DMS153 (cell line): ENCODE results near the gene HOXA4.

Experiments used
- DNase-seq: peaks from one replicate; lab custom pipeline; 2025; lab: John Stamatoyannopoulos, UW

The HOXA4 gene

GRCh38 chr7:27132214-27132613, 1.7 kb upstream of the HOXA4 start:
- no peak for DNase-seq

- no peak for DNase-seq
These were observed 848 bp upstream of the HOXA4 start for GRCh38 chr7:27131390-27131819.

DNA sequence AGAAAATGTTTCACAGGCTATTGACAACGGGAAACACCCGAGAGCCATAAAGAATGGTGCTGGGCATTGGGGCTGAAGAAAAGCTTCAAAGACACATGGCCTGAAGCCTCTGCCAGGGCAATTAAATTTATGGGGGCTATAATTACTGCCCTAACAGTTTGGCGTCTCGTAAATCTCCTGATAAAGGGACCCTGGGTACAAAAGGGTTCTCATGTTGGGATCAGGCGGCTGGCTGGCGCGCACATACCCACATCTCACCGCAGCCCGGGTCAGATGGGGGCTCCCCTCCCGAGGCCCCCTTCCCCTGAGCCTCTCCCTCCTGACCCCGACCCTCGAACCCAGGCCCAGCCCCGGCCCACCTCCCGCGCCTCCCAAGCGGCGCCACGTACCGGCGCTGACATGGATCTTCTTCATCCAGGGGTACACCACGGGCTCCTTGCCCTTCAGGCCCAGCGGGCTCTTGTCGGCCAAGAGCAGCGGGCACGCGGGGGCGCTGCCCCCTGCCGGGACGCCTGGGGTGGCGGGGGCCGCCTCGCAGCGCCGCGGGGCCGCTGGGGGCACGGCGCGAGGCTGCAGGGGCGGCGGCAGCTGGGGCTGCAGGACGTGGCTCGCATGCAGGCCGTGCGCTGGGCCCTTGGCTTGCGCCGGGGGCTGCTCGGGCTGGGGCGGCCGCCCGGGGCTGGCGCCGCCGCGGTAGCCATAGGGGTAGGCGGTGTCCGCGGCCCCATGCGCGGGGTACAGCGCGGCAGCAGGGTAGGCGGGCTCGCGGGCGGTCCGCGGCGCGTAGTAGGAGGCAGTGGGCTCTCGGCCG, 623 bp downstream of the HOXA4 start:
- DNase-seq: no peak

DNA sequence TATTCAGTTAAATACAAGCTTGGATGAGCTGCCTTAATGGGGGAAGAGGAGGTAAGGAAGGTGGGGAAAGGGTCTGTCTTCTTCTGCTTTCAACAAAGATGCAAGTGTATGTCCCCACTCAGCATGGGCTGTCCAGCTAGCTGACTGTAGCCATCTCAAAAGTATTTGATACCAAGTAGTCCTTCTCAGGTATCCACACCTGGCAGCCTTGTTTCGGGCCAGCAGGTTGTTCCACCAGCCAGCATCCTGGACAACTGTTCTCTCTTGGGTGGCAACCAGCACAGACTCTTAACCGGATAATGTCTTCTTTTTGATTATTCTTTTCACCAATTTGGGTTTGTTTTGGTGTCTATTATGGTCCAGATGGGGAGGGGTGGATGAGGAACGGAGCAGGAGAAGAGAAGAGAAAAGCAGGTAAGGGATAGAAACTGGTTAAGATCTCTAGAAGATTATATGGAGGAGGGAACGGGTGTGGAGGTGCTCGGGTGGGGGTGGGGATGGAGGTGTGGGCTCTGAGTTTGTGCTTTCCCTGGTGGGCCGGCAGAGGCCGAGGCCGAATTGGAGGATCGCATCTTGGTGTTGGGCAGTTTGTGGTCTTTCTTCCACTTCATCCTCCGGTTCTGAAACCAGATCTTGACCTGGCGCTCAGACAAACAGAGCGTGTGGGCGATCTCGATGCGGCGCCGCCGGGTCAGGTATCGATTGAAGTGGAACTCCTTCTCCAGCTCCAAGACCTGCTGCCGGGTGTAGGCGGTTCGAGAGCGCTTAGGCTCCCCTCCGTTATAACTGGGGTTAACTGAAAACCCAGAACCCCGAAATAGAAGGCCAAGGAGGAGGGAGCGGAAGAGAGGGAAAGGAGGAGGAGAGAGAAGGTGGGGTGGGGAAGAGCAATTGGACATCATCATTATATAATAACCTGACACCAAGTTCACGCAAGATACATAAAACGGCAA, 1.5 kb downstream of the HOXA4 start:
- no peak for DNase-seq

GRCh38 chr7:27128034-27128433, 2.5 kb downstream of the HOXA4 start:
- no peak for DNase-seq

- no peak for DNase-seq
These were observed 3.8 kb downstream of the HOXA4 start for GRCh38 chr7:27126596-27127327.

DNA sequence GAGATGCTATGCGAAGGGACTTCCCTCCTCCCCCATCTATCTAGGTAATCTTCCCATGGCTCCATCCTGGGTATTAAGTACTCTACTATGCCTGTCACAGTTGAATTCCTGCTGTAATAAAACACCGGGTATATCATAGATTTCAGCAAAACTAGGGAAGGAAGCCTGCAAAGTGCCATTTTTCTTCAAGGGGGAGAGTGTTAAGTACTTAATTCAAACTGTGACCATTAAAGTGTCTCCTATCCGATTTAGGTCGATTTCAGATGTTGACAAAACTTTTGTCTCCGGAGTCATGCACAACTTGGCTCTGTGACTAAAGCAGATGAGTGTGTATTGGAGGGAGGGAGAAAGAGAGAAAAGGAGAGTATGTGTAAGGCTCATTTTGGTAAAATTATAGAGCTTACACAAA, 4.6 kb downstream of the HOXA4 start:
- no peak for DNase-seq

- DNase-seq: no peak
These were observed 5.5 kb downstream of the HOXA4 start for GRCh38 chr7:27124902-27125689.

DNA sequence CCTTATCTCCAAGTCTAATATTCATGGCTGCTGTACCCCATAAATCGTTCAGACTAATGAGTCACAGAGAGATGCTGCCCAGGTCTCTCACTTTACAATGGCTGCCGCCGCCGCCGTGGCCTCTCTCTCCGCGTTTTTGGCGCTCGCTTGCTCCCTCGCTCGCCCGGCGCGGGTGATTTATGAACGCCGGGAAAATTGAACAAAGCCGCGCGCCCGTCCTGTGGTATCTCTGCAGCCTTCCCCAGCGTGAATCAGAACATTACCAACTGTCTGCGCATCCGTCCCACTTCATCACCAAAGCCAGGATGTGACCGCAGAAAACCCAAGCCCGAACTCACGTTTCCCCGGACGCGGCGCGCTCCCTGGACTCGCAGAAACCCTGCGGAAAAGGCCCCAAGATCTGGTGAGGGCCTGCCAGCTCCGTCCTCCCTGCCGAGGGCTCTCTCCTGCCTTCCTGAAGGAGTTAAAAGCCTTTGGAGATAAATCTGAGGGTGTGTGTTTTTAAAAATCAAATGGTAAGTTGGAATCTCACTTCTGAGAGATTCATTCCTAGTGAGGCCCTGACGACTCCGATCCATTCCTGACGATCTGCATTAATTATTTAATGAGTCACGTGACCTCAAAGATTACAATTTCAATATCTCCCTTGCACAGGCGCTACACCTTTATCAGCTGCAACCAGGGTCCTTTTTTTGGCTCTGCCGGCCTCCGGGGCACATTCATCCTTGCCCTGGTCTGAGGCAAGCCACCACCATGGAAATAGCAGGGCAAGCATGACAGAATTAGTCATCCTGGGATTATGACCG, 6.3 kb downstream of the HOXA4 start:
- DNase-seq: no peak

GRCh38 chr7:27123477-27124053, 7.0 kb downstream of the HOXA4 start:
- no peak for DNase-seq

- no peak for DNase-seq
These were observed 7.5 kb downstream of the HOXA4 start for GRCh38 chr7:27123007-27123476.

GRCh38 chr7:27122077-27122910, 8.3 kb downstream of the HOXA4 start:
- no peak for DNase-seq

DNA sequence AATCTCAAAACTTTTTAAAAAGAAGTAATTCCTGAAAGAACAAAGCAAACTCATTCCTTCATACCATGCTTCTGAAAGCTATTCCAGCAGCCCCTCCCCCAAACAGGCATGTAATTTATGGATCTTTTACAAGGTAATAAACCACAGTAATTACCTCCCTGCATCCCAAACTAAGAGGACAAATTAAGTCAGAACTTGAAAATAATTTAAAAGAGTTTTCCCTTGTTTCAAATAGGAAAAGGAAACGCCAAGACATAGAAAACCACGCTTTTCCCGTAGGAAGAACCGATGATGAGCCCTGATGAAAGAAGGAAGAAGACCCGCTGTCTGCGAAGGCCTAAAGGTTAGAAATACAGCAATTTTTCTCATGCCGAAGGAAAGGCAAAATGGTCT, 8.9 kb downstream of the HOXA4 start:
- DNase-seq: no peak

- DNase-seq: no peak
These were observed 11.1 kb downstream of the HOXA4 start for GRCh38 chr7:27119412-27119911.

GRCh38 chr7:27118580-27118979, 12.0 kb downstream of the HOXA4 start:
- no peak for DNase-seq

DNA sequence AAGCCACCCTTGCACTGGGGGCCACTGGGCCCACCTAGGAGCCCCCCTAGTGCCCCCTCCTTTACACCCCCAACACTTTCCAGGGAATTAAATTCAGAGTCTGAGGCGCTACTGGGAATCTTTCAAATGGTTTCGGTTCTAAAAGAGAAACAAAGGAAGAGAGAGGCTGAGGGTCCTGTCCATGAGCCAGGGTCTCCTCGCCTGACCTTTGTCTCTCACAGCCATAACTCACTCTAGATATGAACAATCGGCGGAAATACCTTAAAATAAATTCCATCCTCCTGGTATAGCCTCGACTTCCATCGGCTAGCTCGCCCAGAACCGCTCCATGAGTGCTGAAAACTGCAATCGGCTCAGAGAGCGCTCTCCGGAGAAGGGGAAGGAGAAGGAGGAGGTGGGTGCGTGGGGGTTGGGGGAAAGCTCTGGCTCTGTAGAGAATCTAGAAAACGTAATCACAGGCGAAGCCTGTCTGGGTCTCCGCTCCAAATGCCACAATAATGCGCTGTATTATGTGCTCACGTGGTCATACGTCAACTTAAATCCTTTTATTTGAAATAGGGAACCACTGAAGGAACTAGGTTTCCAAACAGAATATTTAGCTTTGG, 12.6 kb downstream of the HOXA4 start:
- DNase-seq: no peak

DNA sequence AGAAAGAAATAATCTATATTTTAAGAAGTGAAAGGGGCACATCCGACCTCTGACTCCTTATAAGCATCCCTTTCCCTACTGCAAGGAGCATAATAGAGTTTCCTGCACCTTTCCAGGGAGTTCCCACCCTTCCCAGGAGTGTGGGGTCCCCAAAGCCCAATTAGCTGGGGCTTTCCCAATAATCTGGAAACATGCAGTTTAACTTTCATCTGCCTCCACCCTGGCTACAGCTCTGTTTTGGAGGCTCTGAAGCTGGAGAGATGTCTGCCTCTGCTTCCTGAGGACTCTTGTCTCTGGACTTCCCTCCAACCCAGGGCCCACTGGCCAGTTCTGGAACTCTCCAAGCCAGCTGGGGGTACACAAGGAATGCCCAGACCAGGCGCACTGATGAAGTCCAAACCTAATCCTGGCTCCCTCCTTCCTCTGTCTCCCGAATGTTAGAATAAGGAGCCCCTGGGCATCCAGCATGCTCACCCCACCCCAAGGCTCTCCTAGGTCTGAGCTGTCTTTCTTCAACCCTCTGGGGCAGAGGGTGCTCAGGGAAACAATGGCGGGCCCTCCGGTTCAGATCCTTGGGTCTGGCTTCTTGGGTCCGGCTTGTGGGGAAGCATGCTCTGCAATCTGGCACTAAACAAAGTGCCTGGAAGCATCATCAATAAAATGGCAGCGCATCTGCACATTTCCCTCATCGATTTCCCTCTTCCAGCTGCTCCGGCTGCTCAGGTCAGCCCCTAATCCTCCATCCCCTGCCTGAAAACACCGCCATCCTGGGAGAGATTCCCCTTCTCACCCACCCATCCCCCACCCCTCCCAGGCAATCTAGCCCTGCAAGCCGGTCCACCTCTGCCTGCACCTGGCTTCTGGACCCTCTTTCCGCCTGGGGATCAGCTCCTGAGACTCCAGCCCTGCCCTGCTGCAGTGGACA, 13.3 kb downstream of the HOXA4 start:
- no peak for DNase-seq
